ENCODE measurements around the gene SLC45A2. TPM values are rescaled to one million over a fixed set of nuclear protein-coding genes. Genes with fewer than 3 reads are reported as not detected.
"Not testable (repeated sequence)": the region's sequence is repeated elsewhere in the genome, so short reads cannot be mapped to it uniquely, and the experiment has no call there.

Gene SLC45A2
- total RNA-seq, 1 donor from 2014 or later, result 2.4 TPM

DNA sequence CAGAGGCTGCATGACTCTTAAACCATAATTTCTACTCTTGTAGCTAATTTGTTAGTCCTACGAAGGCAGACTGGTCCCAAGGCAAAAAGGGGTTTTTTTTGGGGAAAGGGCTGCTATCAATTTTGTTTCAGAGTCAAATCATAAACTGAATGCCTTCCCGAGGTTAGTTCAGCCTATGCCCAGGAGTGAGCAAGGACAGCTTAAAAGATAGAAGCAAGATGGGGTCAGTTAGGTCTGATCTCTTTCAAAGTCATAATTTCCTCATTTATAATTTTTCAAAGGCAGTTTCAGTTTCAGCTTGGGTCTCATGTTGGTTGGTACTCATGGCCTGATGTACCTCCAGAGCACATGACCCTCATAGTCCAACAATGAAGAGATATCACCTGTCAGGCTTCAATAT, 56.2 kb downstream of the SLC45A2 start:
- Mint-ChIP-seq H3K27ac (no peak overlapping the region), H3K4me3 (ENCODE audit: low read depth) (no peak overlapping the region), H3K36me3 (ENCODE audit: insufficient read depth) (no peaks in the 10 kb centered on the region), H3K9me3 (ENCODE audit: low read depth) (no peaks in the 10 kb centered on the region), H3K27me3 (no peaks in the 10 kb centered on the region), H3K4me1 (ENCODE audit: low read depth) (peaks cover 9% of the 10 kb centered on the region)
- TF ChIP-seq, protein P1, sequence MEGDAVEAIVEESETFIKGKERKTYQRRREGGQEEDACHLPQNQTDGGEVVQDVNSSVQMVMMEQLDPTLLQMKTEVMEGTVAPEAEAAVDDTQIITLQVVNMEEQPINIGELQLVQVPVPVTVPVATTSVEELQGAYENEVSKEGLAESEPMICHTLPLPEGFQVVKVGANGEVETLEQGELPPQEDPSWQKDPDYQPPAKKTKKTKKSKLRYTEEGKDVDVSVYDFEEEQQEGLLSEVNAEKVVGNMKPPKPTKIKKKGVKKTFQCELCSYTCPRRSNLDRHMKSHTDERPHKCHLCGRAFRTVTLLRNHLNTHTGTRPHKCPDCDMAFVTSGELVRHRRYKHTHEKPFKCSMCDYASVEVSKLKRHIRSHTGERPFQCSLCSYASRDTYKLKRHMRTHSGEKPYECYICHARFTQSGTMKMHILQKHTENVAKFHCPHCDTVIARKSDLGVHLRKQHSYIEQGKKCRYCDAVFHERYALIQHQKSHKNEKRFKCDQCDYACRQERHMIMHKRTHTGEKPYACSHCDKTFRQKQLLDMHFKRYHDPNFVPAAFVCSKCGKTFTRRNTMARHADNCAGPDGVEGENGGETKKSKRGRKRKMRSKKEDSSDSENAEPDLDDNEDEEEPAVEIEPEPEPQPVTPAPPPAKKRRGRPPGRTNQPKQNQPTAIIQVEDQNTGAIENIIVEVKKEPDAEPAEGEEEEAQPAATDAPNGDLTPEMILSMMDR (IDR thresholded peaks at IDR 0.05; ENCODE audit: unreplicated experiment), result no peak
- DNase-seq (ENCODE audit: low spot score, unreplicated experiment), result no peak

GRCh38 chr5:33927685-33928084, 56.8 kb downstream of the SLC45A2 start:
- no peak overlapping the region for H3K4me3 Mint-ChIP-seq (ENCODE audit: low read depth)
- H3K27ac Mint-ChIP-seq, result no peak overlapping the region
- peaks cover 9% of the 10 kb centered on the region for H3K4me1 Mint-ChIP-seq (ENCODE audit: low read depth)
- no peaks in the 10 kb centered on the region for H3K27me3 Mint-ChIP-seq
- no peak for DNase-seq (ENCODE audit: low spot score, unreplicated experiment)
- no peaks in the 10 kb centered on the region for H3K36me3 Mint-ChIP-seq (ENCODE audit: insufficient read depth)
- TF ChIP-seq, protein P1 (IDR thresholded peaks at IDR 0.05; ENCODE audit: unreplicated experiment), result no peak
- H3K9me3 Mint-ChIP-seq (ENCODE audit: low read depth), result no peaks in the 10 kb centered on the region

GRCh38 chr5:33925278-33925677, 59.2 kb downstream of the SLC45A2 start:
- TF ChIP-seq, protein P1 (IDR thresholded peaks at IDR 0.05; ENCODE audit: unreplicated experiment), result no peak
- H3K4me3 Mint-ChIP-seq (ENCODE audit: low read depth), result no peak overlapping the region
- H3K36me3 Mint-ChIP-seq (ENCODE audit: insufficient read depth), result no peaks in the 10 kb centered on the region
- peaks cover 9% of the 10 kb centered on the region for H3K4me1 Mint-ChIP-seq (ENCODE audit: low read depth)
- DNase-seq (ENCODE audit: low spot score, unreplicated experiment), result no peak
- no peak overlapping the region for H3K27ac Mint-ChIP-seq
- no peaks in the 10 kb centered on the region for H3K9me3 Mint-ChIP-seq (ENCODE audit: low read depth)
- no peaks in the 10 kb centered on the region for H3K27me3 Mint-ChIP-seq

- Mint-ChIP-seq H3K9me3 (ENCODE audit: low read depth) (peaks cover 19% of the 10 kb centered on the region), H3K4me3 (ENCODE audit: low read depth) (no peak overlapping the region), H3K27me3 (no peaks in the 10 kb centered on the region), H3K27ac (no peak overlapping the region), H3K4me1 (ENCODE audit: low read depth) (no peaks in the 10 kb centered on the region), H3K36me3 (ENCODE audit: insufficient read depth) (no peaks in the 10 kb centered on the region)
- TF ChIP-seq, protein P1 (IDR thresholded peaks at IDR 0.05; ENCODE audit: unreplicated experiment), result no peak
- DNase-seq (ENCODE audit: low spot score, unreplicated experiment), result no peak
These were observed 63.5 kb downstream of the SLC45A2 start for GRCh38 chr5:33921002-33921401.

- DNase-seq (ENCODE audit: low spot score, unreplicated experiment); H3K27ac Mint-ChIP-seq; H3K27me3 Mint-ChIP-seq; H3K36me3 Mint-ChIP-seq (ENCODE audit: insufficient read depth); H3K4me1 Mint-ChIP-seq (ENCODE audit: low read depth); H3K4me3 Mint-ChIP-seq (ENCODE audit: low read depth): not testable (repeated sequence)
- H3K9me3 Mint-ChIP-seq (ENCODE audit: low read depth), result peaks cover 30% of the 10 kb centered on the region
These were observed 69.6 kb downstream of the SLC45A2 start for GRCh38 chr5:33914844-33915243.

DNA sequence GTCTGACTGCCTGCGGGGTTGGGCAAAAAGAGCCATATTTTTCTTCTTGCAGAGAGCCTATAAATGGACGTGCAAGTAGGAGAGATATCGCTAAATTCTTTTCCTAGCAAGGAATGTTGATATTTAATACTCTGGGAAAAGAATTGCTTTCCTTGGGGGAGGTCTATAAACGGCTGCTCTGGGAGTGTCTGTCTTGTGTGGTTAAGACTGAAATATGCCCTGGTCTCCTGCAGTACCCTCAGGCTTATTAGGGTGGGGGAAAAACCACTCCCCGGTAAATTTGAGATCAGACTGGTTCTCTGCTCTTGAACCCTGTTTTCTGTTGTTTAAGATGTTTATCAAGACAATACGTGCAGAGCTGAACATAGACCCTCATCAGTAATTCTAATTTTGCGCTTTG, 78.2 kb downstream of the SLC45A2 start:
- not testable (repeated sequence) for H3K4me1 Mint-ChIP-seq (ENCODE audit: low read depth); H3K27me3 Mint-ChIP-seq; H3K36me3 Mint-ChIP-seq (ENCODE audit: insufficient read depth); H3K27ac Mint-ChIP-seq; H3K4me3 Mint-ChIP-seq (ENCODE audit: low read depth); DNase-seq (ENCODE audit: low spot score, unreplicated experiment)
- peaks cover 33% of the 10 kb centered on the region for H3K9me3 Mint-ChIP-seq (ENCODE audit: low read depth)
